CD14-positive monocyte (primary cell): ENCODE measurements around the gene C3orf33. TPM values are rescaled to one million over a fixed set of nuclear protein-coding genes. Genes with fewer than 3 reads are reported as not detected.
A peak's percentile ranks its signal among the peaks of the same experiment; 100 is the strongest.

Source experiments
- DNase-seq, 3 donors: peaks; one replicate each; pipeline ENCODE4 v3.0.0-alpha.2; 2011 to 2022
- H2AFZ ChIP-seq: 2 replicates; pipeline ENCODE4 v1.6.0; 2012; ENCODE audit warnings: mild to moderate bottlenecking, low read depth, low read length, inconsistent platforms; ENCODE audit not compliant: insufficient read depth, poor library complexity, severe bottlenecking
- H3K27ac ChIP-seq, 2 donors: 1 replicate in 1 of 2; 2 replicates in 1 of 2; pipeline ENCODE4 v1.5.1; 2012 to 2013; ENCODE audit warnings: low read length in 2 of 2, control low read depth in 1 of 2, inconsistent platforms in 1 of 2, low read depth in 1 of 2, mild to moderate bottlenecking in 1 of 2
- H3K27me3 ChIP-seq, 2 donors: one replicate each; pipeline versions ENCODE4 v1.6.0 to v1.6.1; 2011 to 2013; ENCODE audit warnings: low read length in 2 of 2; ENCODE audit not compliant: control insufficient read depth in 2 of 2, insufficient read depth in 2 of 2
- H3K36me3 ChIP-seq, 2 donors: replicated peaks in 1 of 2; 1 replicate in 1 of 2; 2 replicates in 1 of 2; pipeline versions ENCODE4 v1.5.1 to v1.6.1; 2012 to 2013; ENCODE audit warnings: low read length in 2 of 2, control low read depth in 1 of 2, inconsistent platforms in 1 of 2, mild to moderate bottlenecking in 1 of 2; ENCODE audit not compliant: insufficient read depth in 2 of 2, control insufficient read depth in 1 of 2
- H3K4me1 ChIP-seq, 2 donors: 1 replicate in 1 of 2; 2 replicates in 1 of 2; pipeline versions ENCODE4 v1.5.1 to v1.6.1; 2012 to 2013; ENCODE audit warnings: low read length in 2 of 2, control low read depth in 1 of 2, inconsistent platforms in 1 of 2, mild to moderate bottlenecking in 1 of 2, moderate library complexity in 1 of 2; ENCODE audit not compliant: insufficient read depth in 2 of 2, control insufficient read depth in 1 of 2
- H3K4me2 ChIP-seq: replicated peaks from 2 replicates; pipeline ENCODE3; 2012; ENCODE audit warnings: low read length, moderate library complexity, mild to moderate bottlenecking; ENCODE audit not compliant: poor library complexity, severe bottlenecking; ENCODE audit errors: extremely low read depth
- H3K4me3 ChIP-seq, 3 experiments: fragments of 200-600 bp in 1 of 3; sonication (generic) in 1 of 3; replicated peaks in 1 of 3; 1 replicate in 2 of 3; 2 replicates in 1 of 3; pipeline ENCODE4 v1.5.1; 2011 to 2013; ENCODE audit warnings: low read length in 3 of 3, mild to moderate bottlenecking in 3 of 3, control low read depth in 2 of 3, low read depth in 2 of 3, inconsistent platforms in 1 of 3, moderate library complexity in 1 of 3
- H3K79me2 ChIP-seq: 2 replicates; pipeline ENCODE4 v1.6.0; 2012; ENCODE audit warnings: mild to moderate bottlenecking, control low read depth, inconsistent platforms, low read length, moderate library complexity; ENCODE audit not compliant: insufficient read depth
- H3K9ac ChIP-seq: 2 replicates; pipeline ENCODE4 v1.6.0; 2017; ENCODE audit warnings: low read length, mild to moderate bottlenecking; ENCODE audit not compliant: insufficient read depth, poor library complexity, severe bottlenecking
- H3K9me3 ChIP-seq, 2 donors: replicated peaks in 1 of 2; 1 replicate in 1 of 2; 2 replicates in 1 of 2; pipeline versions ENCODE4 v1.5.1 to v1.6.1; 2012 to 2013; ENCODE audit warnings: low read length in 2 of 2, control low read depth in 1 of 2; ENCODE audit not compliant: control insufficient read depth in 1 of 2, insufficient read depth in 1 of 2
- H4K20me1 ChIP-seq: 2 replicates; pipeline ENCODE4 v1.6.0; 2012; ENCODE audit warnings: mild to moderate bottlenecking, low read length, control low read depth, moderate library complexity; ENCODE audit not compliant: insufficient read depth
- H3K27ac Mint-ChIP-seq, 7 donors: one replicate each; pipeline ENCODE4 v1.8.0; 2020; ENCODE audit warnings: mild to moderate bottlenecking in 7 of 7, mixed read lengths in 7 of 7, moderate library complexity in 6 of 7, inconsistent platforms in 2 of 7
- H3K27me3 Mint-ChIP-seq, 3 donors: one replicate each; pipeline ENCODE4 v1.8.0; 2021 to 2022; ENCODE audit warnings: low read depth in 3 of 3, mild to moderate bottlenecking in 3 of 3, mixed read lengths in 3 of 3, moderate library complexity in 3 of 3, inconsistent platforms in 1 of 3
- H3K36me3 Mint-ChIP-seq, 2 donors: one replicate each; pipeline ENCODE4 v1.8.0; 2020; ENCODE audit warnings: mixed read lengths in 2 of 2, inconsistent platforms in 1 of 2, mild to moderate bottlenecking in 1 of 2
- H3K4me1 Mint-ChIP-seq: one replicate; pipeline ENCODE4 v1.8.0; 2020; ENCODE audit warnings: mild to moderate bottlenecking, mixed read lengths
- H3K4me3 Mint-ChIP-seq, 2 donors: one replicate each; pipeline ENCODE4 v1.8.0; 2020; ENCODE audit warnings: mild to moderate bottlenecking in 2 of 2, mixed read lengths in 2 of 2, moderate library complexity in 1 of 2
- H3K9me3 Mint-ChIP-seq, 7 donors: one replicate each; pipeline ENCODE4 v1.8.0; 2020 to 2022; ENCODE audit warnings: mixed read lengths in 7 of 7, mild to moderate bottlenecking in 6 of 7, moderate library complexity in 6 of 7, inconsistent platforms in 2 of 7
- WGBS: methylation state at CpG from one replicate; pipeline ENCODE4 v1.1.5; 2013; ENCODE audit warnings: missing lambda C conversion rate; ENCODE audit not compliant: insufficient coverage; 5-methylcytosine and 5-hydroxymethylcytosine counted together
- intact Hi-C, 2 donors: fragments of 100-400 bp; cut with micrococcal nuclease; formaldehyde crosslinking; loops; one replicate each; pipeline versions ENCODE4 v1.15.0 to v1.15.1; 2023
- polyA plus RNA-seq, 3 donors: library from polyadenylated mRNA; depleted of rRNA in 1 of 3; unstranded in 2 of 3; stranded (reverse) in 1 of 3; fragments of 300-500 nt in 2 of 3; fragments of >200 nt in 1 of 3; fragmentation: Illumina TruSeq in 2 of 3; gene quantifications; 1 replicate in 2 of 3; 2 replicates in 1 of 3; pipeline ENCODE4 v1.2.3, GENCODE V29; 2012 to 2021
- TF ChIP-seq, protein P1 (sequence below): fragments of 200-600 bp; IDR thresholded peaks from one replicate; pipeline ENCODE4 v1.8.0; 2022; ENCODE audit warnings: antibody characterized with exemption, mild to moderate bottlenecking

Gene C3orf33
- polyA plus RNA-seq, 3 donors = 0.34 to 0.97 (median 0.49) TPM

DNA sequence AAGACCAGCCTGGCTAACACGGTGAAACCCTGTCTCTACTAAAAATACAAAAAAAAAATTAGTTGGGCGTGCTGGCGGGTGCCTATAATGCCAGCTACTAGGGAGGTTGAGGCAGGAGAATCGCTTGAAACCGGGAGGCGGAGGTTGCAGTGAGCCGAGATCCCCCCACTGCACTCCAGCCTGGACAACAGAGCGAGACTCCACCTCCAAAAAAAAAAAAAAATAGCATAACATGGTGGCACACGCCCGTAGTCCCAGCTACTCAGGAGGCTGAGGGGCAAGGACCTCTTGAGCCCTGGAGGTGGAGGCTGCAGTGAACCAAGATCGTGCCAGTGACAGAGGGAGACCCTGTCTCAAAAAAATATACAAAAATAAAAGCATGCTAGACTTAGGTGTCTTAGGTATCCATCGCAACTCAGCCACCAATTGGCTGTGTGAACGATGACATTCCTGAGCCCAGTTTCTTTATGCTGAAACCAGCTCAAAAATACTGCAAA lies 67.5 kb downstream of the C3orf33 start:
- peaks cover 11% of the 10 kb centered on the region for H3K4me1 Mint-ChIP-seq
- WGBS = 100% methylated on average over 2 of the region's 13 CpGs
- H3K9me3 Mint-ChIP-seq = peaks cover 0 to 7% (median 0%) of the 10 kb centered on the region in 7 donors
- Histone ChIP-seq H3K4me1 (peaks cover 6 to 7% of the 10 kb centered on the region in 2 donors), H4K20me1 (no peaks in the 10 kb centered on the region), H3K27ac (no peak overlapping the region), H3K79me2 (no peaks in the 10 kb centered on the region), H3K9ac (no peak overlapping the region), H2AFZ (no peak overlapping the region), H3K4me3 (no peak overlapping the region), H3K27me3 (peaks cover 11 to 12% of the 10 kb centered on the region in 2 donors), H3K36me3 (no peaks in the 10 kb centered on the region), H3K4me2 (no peak overlapping the region), H3K9me3 (no peaks in the 10 kb centered on the region)
- intact Hi-C loops = no loop called here
- TF ChIP-seq, protein P1, sequence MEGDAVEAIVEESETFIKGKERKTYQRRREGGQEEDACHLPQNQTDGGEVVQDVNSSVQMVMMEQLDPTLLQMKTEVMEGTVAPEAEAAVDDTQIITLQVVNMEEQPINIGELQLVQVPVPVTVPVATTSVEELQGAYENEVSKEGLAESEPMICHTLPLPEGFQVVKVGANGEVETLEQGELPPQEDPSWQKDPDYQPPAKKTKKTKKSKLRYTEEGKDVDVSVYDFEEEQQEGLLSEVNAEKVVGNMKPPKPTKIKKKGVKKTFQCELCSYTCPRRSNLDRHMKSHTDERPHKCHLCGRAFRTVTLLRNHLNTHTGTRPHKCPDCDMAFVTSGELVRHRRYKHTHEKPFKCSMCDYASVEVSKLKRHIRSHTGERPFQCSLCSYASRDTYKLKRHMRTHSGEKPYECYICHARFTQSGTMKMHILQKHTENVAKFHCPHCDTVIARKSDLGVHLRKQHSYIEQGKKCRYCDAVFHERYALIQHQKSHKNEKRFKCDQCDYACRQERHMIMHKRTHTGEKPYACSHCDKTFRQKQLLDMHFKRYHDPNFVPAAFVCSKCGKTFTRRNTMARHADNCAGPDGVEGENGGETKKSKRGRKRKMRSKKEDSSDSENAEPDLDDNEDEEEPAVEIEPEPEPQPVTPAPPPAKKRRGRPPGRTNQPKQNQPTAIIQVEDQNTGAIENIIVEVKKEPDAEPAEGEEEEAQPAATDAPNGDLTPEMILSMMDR = no peak
- H3K27me3 Mint-ChIP-seq = peaks cover 13 to 17% (median 15%) of the 10 kb centered on the region in 3 donors
- no peak overlapping the region for H3K27ac Mint-ChIP-seq
- DNase-seq = no peak
- no peak overlapping the region for H3K4me3 Mint-ChIP-seq
- H3K36me3 Mint-ChIP-seq = no peaks in the 10 kb centered on the region

DNA sequence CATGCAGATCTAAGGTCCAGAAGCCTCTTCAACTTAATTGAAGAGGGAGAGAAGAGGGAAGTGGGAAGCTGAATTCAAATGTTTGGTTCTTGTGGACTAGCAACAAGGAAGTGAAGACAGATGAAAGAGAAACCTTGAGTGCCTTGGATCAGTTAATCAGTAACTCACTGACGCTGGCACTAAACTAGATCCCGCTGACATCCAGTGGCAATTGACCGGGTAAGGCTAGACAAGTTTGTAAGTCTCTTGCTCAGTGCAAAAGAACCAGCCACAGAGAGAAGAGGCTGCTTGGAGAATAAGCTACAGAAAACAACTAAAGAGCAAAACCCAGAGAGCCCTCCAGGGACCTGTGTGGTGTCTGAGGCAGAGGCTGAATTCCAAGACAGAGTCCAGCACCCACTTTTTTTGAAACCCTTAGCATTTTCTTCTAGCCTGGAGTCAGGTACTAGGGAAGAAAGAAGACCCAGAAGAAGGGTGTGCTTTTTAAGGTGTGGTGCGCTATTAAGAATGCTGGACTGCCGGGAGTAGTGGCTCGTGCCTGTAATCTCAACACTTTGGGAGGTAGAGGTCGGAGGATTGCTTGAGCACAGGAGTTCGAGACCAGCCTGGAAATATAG lies 68.1 kb downstream of the C3orf33 start:
- Mint-ChIP-seq H3K36me3 (no peaks in the 10 kb centered on the region), H3K4me3 (peak overlapping the region; percentile 61 to 86), H3K4me1 (peaks cover 10% of the 10 kb centered on the region), H3K27ac (peak overlapping the region in 6 of 7 donors; percentile 13 to 84 (median 56)), H3K27me3 (peaks cover 6 to 13% (median 8%) of the 10 kb centered on the region in 3 donors), H3K9me3 (peaks cover 0 to 4% (median 0%) of the 10 kb centered on the region in 7 donors)
- Histone ChIP-seq H4K20me1 (no peaks in the 10 kb centered on the region), H2AFZ (peak overlapping the region; percentile 80), H3K4me3 (peak overlapping the region in 2 of 3 experiments; percentile 17 to 53), H3K79me2 (no peaks in the 10 kb centered on the region), H3K4me1 (peaks cover 4 to 5% of the 10 kb centered on the region in 2 donors), H3K9ac (peak overlapping the region; percentile 41), H3K9me3 (no peaks in the 10 kb centered on the region), H3K27me3 (peaks cover 7 to 8% of the 10 kb centered on the region in 2 donors), H3K27ac (peak overlapping the region in 1 of 2 donors; percentile 27), H3K36me3 (no peaks in the 10 kb centered on the region), H3K4me2 (peak overlapping the region; percentile 66)
- TF ChIP-seq, protein P1 = no peak
- 60% methylated on average over 8 of the region's 8 CpGs for WGBS
- DNase-seq = peak; percentile 15 to 46 (median 21)
- intact Hi-C loops = no loop called here
